ENCODE data around the gene TNK1.

TNK1 gene

GRCh38 chr17:7380855-7381683 lies at the start of gene TNK1:
TSS of gene TNK1 (plus strand) at chr17:7381089. CDS start at chr17:7382927, 1,838 bp downstream.
- TF ChIP-seq FOXM1 (IDR thresholded peaks at IDR 0.05; ENCODE audit: borderline replicate concordance, low read depth) (no peak), TAF1 (IDR thresholded peaks at IDR 0.05; ENCODE audit: low read depth) (peak; percentile 79), EP300 (IDR thresholded peaks at IDR 0.05; ENCODE audit: borderline replicate concordance) (no peak), CEBPB (IDR thresholded peaks at IDR 0.05) (no peak), EGR1 (IDR thresholded peaks at IDR 0.05) (no peak), TCF12 (IDR thresholded peaks at IDR 0.05; ENCODE audit: low read depth) (peak; percentile 47; the same call in 1 of the 2 replicates), YY1 (IDR thresholded peaks at IDR 0.05; ENCODE audit: low read depth) (0 out of 2 replicates have a peak, but pooled peaks have one; percentile 12), TEAD4 (IDR thresholded peaks at IDR 0.05) (no peak), CREB1 (IDR thresholded peaks at IDR 0.05; ENCODE audit: low read depth) (no peak), ZBTB7A (IDR thresholded peaks at IDR 0.05; ENCODE audit: low read depth) (peak; percentile 87), NFIC (IDR thresholded peaks at IDR 0.05) (peak; percentile 36; the same call in 1 of the 2 replicates), RAD21 (IDR thresholded peaks at IDR 0.05; ENCODE audit: low read depth) (no peak), MAX (IDR thresholded peaks at IDR 0.05) (peak; percentile 58; the same call in 1 of the 2 replicates)
- TF ChIP-seq, protein P1, sequence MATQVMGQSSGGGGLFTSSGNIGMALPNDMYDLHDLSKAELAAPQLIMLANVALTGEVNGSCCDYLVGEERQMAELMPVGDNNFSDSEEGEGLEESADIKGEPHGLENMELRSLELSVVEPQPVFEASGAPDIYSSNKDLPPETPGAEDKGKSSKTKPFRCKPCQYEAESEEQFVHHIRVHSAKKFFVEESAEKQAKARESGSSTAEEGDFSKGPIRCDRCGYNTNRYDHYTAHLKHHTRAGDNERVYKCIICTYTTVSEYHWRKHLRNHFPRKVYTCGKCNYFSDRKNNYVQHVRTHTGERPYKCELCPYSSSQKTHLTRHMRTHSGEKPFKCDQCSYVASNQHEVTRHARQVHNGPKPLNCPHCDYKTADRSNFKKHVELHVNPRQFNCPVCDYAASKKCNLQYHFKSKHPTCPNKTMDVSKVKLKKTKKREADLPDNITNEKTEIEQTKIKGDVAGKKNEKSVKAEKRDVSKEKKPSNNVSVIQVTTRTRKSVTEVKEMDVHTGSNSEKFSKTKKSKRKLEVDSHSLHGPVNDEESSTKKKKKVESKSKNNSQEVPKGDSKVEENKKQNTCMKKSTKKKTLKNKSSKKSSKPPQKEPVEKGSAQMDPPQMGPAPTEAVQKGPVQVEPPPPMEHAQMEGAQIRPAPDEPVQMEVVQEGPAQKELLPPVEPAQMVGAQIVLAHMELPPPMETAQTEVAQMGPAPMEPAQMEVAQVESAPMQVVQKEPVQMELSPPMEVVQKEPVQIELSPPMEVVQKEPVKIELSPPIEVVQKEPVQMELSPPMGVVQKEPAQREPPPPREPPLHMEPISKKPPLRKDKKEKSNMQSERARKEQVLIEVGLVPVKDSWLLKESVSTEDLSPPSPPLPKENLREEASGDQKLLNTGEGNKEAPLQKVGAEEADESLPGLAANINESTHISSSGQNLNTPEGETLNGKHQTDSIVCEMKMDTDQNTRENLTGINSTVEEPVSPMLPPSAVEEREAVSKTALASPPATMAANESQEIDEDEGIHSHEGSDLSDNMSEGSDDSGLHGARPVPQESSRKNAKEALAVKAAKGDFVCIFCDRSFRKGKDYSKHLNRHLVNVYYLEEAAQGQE (IDR thresholded peaks at IDR 0.05; ENCODE audit: low read depth) = no peak
- TF ChIP-seq, protein P2, sequence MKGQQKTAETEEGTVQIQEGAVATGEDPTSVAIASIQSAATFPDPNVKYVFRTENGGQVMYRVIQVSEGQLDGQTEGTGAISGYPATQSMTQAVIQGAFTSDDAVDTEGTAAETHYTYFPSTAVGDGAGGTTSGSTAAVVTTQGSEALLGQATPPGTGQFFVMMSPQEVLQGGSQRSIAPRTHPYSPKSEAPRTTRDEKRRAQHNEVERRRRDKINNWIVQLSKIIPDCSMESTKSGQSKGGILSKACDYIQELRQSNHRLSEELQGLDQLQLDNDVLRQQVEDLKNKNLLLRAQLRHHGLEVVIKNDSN (IDR thresholded peaks at IDR 0.05) = no peak

- TF ChIP-seq RAD21 (IDR thresholded peaks at IDR 0.05; ENCODE audit: low read depth) (no peak), FOXM1 (IDR thresholded peaks at IDR 0.05; ENCODE audit: borderline replicate concordance, low read depth) (no peak), TAF1 (IDR thresholded peaks at IDR 0.05; ENCODE audit: low read depth) (no peak), TEAD4 (IDR thresholded peaks at IDR 0.05) (no peak), ZBTB7A (IDR thresholded peaks at IDR 0.05; ENCODE audit: low read depth) (no peak)
These were observed 48.8 kb upstream of the TNK1 start for GRCh38 chr17:7332111-7332510.

DNA sequence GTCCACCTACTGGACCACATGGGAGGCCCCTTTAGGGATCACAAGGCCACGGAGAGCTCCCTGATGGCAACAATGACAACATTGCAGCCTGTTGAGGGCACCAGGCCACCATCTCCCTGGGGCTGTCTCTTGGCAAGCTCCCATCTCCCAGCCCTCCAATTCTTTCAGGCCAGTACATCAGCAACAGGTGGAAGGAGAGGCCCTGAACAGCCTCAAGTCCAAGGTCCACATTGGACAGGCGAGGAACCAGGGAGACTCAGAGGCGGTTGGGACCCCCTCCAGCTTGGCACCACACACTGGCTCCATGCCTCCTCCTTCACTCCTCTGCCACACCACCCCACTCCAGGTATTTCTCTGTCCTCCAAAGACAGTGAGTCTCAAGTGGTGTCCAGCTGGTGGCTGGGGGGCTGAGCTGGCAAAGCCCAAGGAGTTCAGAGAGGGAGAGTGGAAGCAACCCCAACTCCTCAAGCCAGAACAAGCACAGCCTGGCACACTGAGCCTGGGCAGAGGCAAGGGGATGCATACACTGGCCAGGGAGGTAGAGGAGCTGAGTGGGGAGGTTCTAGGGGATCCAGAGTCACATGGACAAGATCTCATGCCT lies 45.9 kb upstream of the TNK1 start:
- TF ChIP-seq EGR1 (IDR thresholded peaks at IDR 0.05) (no peak), MAX (IDR thresholded peaks at IDR 0.05) (no peak), ZBTB7A (IDR thresholded peaks at IDR 0.05; ENCODE audit: low read depth) (no peak), EP300 (IDR thresholded peaks at IDR 0.05; ENCODE audit: borderline replicate concordance) (no peak), TEAD4 (IDR thresholded peaks at IDR 0.05) (no peak), CEBPB (IDR thresholded peaks at IDR 0.05) (no peak), TAF1 (IDR thresholded peaks at IDR 0.05; ENCODE audit: low read depth) (no peak)

DNA sequence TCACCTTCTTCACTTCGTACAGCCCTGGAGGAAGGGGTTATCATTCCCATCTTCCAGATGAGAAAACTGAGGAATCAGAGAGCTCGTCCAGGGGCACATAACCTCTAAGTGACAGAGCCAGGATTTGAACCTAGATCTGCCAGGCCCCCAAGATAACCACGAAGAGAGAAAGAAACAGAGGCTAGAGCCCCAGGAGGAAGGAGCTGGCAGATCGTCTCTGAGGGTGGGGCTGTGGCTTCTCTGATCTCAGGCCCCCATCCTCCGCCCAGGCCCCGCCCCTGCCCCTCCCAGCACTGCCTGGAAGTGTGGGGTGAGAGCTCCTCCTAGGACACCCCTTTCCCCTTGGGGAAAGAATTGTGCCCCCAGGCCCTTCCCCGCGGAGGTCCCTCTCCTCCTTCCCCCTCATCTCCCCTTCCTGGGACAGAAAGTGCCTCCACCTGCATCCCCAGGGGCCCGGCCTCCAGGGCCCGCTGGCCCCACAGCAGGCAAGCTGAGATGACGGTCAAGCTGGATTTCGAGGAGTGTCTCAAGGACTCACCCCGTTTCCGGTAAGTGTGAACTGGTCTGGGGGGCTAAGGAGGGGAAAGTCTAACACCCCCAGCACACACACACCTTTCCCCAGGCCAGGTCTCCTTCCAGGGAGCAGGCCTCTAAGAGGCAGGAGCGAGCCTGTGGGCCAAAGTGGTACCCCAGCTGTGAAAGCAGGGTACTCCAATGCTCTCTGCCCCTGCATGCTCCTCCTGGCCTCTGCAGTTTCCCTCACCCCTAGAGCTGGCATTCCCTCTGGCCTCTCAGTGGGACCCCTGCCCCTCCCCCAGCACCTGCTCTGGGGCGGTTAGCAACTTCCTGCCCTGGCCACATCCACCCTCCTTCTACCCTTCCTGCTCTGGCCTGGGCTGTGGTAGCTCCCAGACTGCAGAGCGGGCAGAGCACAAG lies 44.4 kb upstream of the TNK1 start, which contains the start of gene ACAP1:
Gene ACAP1 (plus strand): TSS at position 290 of the 936 bp plus-strand sequence. CDS start 206 bp downstream, at position 496.
- TF ChIP-seq EP300 (IDR thresholded peaks at IDR 0.05; ENCODE audit: borderline replicate concordance) (no peak), ZBTB7A (IDR thresholded peaks at IDR 0.05; ENCODE audit: low read depth) (no peak), CEBPB (IDR thresholded peaks at IDR 0.05) (no peak), RAD21 (IDR thresholded peaks at IDR 0.05; ENCODE audit: low read depth) (no peak), EGR1 (IDR thresholded peaks at IDR 0.05) (no peak), YY1 (IDR thresholded peaks at IDR 0.05; ENCODE audit: low read depth) (no peak), MAX (IDR thresholded peaks at IDR 0.05) (no peak), TEAD4 (IDR thresholded peaks at IDR 0.05) (no peak), TCF12 (IDR thresholded peaks at IDR 0.05; ENCODE audit: low read depth) (no peak), CREB1 (IDR thresholded peaks at IDR 0.05; ENCODE audit: low read depth) (no peak), FOXM1 (IDR thresholded peaks at IDR 0.05; ENCODE audit: borderline replicate concordance, low read depth) (no peak), NFIC (IDR thresholded peaks at IDR 0.05) (no peak), TAF1 (IDR thresholded peaks at IDR 0.05; ENCODE audit: low read depth) (no peak)
- TF ChIP-seq, protein P1 (IDR thresholded peaks at IDR 0.05; ENCODE audit: low read depth) = no peak
- TF ChIP-seq, protein P2 (IDR thresholded peaks at IDR 0.05) = no peak
